HepG2 (cell line): ENCODE results near the gene GATAD2B. TPM values are rescaled to one million over a fixed set of nuclear protein-coding genes. Genes with fewer than 3 reads are reported as not detected.

ENCODE experiments used
- AGO2 ChIP-seq: fragments of 200-400 bp; formaldehyde crosslinking; optimal IDR thresholded peaks from 2 replicates; pipeline ENCODE3; 2017; ENCODE audit warnings: mild to moderate bottlenecking, low read depth, low read length, moderate library complexity
- MYC ChIP-seq: sonication (generic); formaldehyde crosslinking; IDR thresholded peaks from 2 replicates; pipeline ENCODE4 v1.9.0; 2021; ENCODE audit warnings: missing genetic modification reagents, borderline replicate concordance
- TEAD2 ChIP-seq: sonication (generic); formaldehyde crosslinking; IDR thresholded peaks from 2 replicates; pipeline ENCODE4 v1.9.0; 2021; ENCODE audit warnings: missing genetic modification reagents
- ZNF34 ChIP-seq: sonication (generic); formaldehyde crosslinking; IDR thresholded peaks from 2 replicates; pipeline ENCODE4 v1.4.0; 2020; ENCODE audit warnings: mild to moderate bottlenecking, missing genetic modification reagents, borderline replicate concordance
- ZNF446 ChIP-seq: sonication (generic); formaldehyde crosslinking; IDR thresholded peaks from 2 replicates; pipeline ENCODE4 v1.5.0; 2020; ENCODE audit warnings: mild to moderate bottlenecking, missing genetic modification reagents
- ZNF761 ChIP-seq: sonication (generic); formaldehyde crosslinking; conservative IDR thresholded peaks from 2 replicates; pipeline ENCODE4 v1.4.0; 2020; ENCODE audit warnings: mild to moderate bottlenecking, missing genetic modification reagents
- polyA plus RNA-seq, 8 experiments: library from polyadenylated mRNA; depleted of rRNA in 3 of 8; stranded (reverse) in 7 of 8; unstranded in 1 of 8; fragments of >200 nt; fragmentation: Illumina TruSeq in 4 of 8; extraction: Trizol in 4 of 8; gene quantifications; 2 replicates each; pipeline versions ENCODE4 v1.2.1 to v1.2.3, GENCODE V29; 2011 to 2016; ENCODE audit warnings: low read depth in 4 of 8, missing spikeins in 1 of 8, mixed read lengths in 1 of 8; ENCODE audit not compliant: insufficient read depth in 1 of 8
- total RNA-seq, 5 experiments: library from RNA; depleted of rRNA; stranded (reverse); fragments of >200 nt; fragmentation: Illumina TruSeq; extraction: Trizol; gene quantifications; 2 replicates each; pipeline ENCODE4 v1.2.3, GENCODE V29; 2016; ENCODE audit warnings: low read depth in 1 of 5
- TF ChIP-seq, protein P1 (sequence below): sonication (generic); formaldehyde crosslinking; IDR thresholded peaks from 2 replicates; pipeline ENCODE4 v1.4.0; 2020; ENCODE audit warnings: missing genetic modification reagents, borderline replicate concordance
- TF ChIP-seq, protein P2 (sequence below), 2 experiments: sonication (generic) in 1 of 2; formaldehyde crosslinking in 1 of 2; IDR thresholded peaks; 2 replicates each; pipeline versions ENCODE4 v1.4.0 to v1.6.1; 2016 to 2020; ENCODE audit warnings: borderline replicate concordance in 1 of 2, low read depth in 1 of 2, mild to moderate bottlenecking in 1 of 2, missing genetic modification reagents in 1 of 2
- TF ChIP-seq, protein P3 (sequence below): sonication (generic); formaldehyde crosslinking; IDR thresholded peaks from 2 replicates; pipeline ENCODE4 v1.5.1; 2020; ENCODE audit warnings: mild to moderate bottlenecking, missing genetic modification reagents, moderate library complexity
- TF ChIP-seq, protein P4 (sequence below): sonication (generic); formaldehyde crosslinking; IDR thresholded peaks from 2 replicates; pipeline ENCODE4 v1.8.0; 2022; ENCODE audit warnings: mild to moderate bottlenecking, missing genetic modification reagents, moderate library complexity
- TF ChIP-seq, protein P5 (sequence below): sonication (generic); formaldehyde crosslinking; IDR thresholded peaks from 2 replicates; pipeline ENCODE4 v1.4.0; 2020; ENCODE audit warnings: missing genetic modification reagents; ENCODE audit errors: not compliant biosample characterization
- TF ChIP-seq, protein P6 (sequence below): sonication (generic); formaldehyde crosslinking; IDR thresholded peaks from 2 replicates; pipeline ENCODE4 v1.8.1; 2023; ENCODE audit warnings: mild to moderate bottlenecking, missing genetic modification reagents

Gene GATAD2B
- total and polyA plus RNA-seq, 2 of the 13 experiments (the other 11 are each of a cell fraction or from before 2014, with no cell fraction given), result 3.2 to 5.2 TPM

DNA sequence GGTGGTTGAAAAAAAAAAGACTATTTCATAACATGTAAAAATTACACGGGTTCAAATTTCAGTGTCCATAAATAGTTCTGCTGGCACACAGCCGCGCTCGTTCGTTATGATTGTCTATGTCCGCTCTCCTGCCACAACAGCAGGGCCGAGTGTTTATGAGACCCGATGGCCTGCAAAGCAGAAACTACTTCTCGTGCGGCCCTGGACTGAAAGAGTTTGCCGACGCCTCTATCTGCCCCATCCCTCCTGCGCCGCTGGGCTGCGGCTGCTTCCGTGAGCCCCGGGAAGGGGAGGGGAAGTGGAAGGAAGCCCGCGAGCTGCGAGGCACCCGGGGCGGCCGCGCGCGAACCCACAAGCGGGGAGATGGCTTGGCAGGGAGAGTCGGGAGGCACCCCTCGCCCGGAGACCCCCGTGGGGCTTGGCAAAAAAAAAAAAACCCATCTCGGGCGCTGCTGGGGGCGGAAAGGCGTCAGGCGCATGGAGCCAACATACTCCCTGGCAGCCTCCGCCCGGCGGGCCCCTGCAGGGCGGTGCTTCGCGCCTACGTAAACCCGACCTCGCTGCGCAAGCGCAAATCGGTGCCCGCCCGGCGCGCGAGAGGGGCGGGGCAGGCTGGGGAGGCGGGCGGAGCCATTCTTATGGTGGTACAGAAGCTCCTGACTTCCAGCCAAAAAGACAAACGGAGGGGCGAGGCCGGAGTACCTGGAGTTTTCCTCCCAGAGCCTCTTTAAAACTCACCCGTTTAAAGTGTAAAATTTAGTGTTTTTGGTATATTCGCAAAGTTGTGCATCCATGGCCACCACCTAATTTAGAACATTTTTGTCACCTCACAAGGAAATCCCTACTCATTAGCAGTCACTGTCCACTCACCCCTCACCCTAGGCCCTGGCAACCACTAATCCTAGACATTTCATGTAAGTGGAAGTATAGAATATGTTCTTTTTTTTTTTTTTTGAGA, 139.3 kb downstream of the GATAD2B start (continued):
- TF ChIP-seq MYC (CRISPR knock-in tag) (peak; percentile 66), ZNF34 (no peak), ZNF761 (no peak), AGO2 (peak; percentile 92), TEAD2 (CRISPR knock-in tag) (no peak), ZNF446 (CRISPR knock-in tag) (0 out of 2 replicates have a peak, but pooled peaks have one; percentile 68)
- TF ChIP-seq, protein P1, sequence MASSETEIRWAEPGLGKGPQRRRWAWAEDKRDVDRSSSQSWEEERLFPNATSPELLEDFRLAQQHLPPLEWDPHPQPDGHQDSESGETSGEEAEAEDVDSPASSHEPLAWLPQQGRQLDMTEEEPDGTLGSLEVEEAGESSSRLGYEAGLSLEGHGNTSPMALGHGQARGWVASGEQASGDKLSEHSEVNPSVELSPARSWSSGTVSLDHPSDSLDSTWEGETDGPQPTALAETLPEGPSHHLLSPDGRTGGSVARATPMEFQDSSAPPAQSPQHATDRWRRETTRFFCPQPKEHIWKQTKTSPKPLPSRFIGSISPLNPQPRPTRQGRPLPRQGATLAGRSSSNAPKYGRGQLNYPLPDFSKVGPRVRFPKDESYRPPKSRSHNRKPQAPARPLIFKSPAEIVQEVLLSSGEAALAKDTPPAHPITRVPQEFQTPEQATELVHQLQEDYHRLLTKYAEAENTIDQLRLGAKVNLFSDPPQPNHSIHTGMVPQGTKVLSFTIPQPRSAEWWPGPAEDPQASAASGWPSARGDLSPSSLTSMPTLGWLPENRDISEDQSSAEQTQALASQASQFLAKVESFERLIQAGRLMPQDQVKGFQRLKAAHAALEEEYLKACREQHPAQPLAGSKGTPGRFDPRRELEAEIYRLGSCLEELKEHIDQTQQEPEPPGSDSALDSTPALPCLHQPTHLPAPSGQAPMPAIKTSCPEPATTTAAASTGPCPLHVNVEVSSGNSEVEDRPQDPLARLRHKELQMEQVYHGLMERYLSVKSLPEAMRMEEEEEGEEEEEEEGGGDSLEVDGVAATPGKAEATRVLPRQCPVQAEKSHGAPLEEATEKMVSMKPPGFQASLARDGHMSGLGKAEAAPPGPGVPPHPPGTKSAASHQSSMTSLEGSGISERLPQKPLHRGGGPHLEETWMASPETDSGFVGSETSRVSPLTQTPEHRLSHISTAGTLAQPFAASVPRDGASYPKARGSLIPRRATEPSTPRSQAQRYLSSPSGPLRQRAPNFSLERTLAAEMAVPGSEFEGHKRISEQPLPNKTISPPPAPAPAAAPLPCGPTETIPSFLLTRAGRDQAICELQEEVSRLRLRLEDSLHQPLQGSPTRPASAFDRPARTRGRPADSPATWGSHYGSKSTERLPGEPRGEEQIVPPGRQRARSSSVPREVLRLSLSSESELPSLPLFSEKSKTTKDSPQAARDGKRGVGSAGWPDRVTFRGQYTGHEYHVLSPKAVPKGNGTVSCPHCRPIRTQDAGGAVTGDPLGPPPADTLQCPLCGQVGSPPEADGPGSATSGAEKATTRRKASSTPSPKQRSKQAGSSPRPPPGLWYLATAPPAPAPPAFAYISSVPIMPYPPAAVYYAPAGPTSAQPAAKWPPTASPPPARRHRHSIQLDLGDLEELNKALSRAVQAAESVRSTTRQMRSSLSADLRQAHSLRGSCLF, result no peak
- TF ChIP-seq, protein P2, sequence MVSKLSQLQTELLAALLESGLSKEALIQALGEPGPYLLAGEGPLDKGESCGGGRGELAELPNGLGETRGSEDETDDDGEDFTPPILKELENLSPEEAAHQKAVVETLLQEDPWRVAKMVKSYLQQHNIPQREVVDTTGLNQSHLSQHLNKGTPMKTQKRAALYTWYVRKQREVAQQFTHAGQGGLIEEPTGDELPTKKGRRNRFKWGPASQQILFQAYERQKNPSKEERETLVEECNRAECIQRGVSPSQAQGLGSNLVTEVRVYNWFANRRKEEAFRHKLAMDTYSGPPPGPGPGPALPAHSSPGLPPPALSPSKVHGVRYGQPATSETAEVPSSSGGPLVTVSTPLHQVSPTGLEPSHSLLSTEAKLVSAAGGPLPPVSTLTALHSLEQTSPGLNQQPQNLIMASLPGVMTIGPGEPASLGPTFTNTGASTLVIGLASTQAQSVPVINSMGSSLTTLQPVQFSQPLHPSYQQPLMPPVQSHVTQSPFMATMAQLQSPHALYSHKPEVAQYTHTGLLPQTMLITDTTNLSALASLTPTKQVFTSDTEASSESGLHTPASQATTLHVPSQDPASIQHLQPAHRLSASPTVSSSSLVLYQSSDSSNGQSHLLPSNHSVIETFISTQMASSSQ (IDR thresholded peaks at IDR 0.05; ENCODE audit: low read depth), result no peak
- TF ChIP-seq, protein P2 (CRISPR knock-in tag; IDR thresholded peaks at IDR 0.05; ENCODE audit: borderline replicate concordance), result no peak
- TF ChIP-seq, protein P3, sequence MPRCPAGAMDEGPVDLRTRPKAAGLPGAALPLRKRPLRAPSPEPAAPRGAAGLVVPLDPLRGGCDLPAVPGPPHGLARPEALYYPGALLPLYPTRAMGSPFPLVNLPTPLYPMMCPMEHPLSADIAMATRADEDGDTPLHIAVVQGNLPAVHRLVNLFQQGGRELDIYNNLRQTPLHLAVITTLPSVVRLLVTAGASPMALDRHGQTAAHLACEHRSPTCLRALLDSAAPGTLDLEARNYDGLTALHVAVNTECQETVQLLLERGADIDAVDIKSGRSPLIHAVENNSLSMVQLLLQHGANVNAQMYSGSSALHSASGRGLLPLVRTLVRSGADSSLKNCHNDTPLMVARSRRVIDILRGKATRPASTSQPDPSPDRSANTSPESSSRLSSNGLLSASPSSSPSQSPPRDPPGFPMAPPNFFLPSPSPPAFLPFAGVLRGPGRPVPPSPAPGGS (CRISPR knock-in tag), result peak; percentile 89; the same call in 1 of the 2 replicates
- TF ChIP-seq, protein P4, sequence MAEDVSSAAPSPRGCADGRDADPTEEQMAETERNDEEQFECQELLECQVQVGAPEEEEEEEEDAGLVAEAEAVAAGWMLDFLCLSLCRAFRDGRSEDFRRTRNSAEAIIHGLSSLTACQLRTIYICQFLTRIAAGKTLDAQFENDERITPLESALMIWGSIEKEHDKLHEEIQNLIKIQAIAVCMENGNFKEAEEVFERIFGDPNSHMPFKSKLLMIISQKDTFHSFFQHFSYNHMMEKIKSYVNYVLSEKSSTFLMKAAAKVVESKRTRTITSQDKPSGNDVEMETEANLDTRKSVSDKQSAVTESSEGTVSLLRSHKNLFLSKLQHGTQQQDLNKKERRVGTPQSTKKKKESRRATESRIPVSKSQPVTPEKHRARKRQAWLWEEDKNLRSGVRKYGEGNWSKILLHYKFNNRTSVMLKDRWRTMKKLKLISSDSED, result no peak
- TF ChIP-seq, protein P5, sequence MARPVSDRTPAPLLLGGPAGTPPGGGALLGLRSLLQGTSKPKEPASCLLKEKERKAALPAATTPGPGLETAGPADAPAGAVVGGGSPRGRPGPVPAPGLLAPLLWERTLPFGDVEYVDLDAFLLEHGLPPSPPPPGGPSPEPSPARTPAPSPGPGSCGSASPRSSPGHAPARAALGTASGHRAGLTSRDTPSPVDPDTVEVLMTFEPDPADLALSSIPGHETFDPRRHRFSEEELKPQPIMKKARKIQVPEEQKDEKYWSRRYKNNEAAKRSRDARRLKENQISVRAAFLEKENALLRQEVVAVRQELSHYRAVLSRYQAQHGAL, result no peak
- TF ChIP-seq, protein P6, sequence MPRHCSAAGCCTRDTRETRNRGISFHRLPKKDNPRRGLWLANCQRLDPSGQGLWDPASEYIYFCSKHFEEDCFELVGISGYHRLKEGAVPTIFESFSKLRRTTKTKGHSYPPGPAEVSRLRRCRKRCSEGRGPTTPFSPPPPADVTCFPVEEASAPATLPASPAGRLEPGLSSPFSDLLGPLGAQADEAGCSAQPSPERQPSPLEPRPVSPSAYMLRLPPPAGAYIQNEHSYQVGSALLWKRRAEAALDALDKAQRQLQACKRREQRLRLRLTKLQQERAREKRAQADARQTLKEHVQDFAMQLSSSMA (CRISPR knock-in tag), result no peak
